GM19023 (cell line): ENCODE results near the gene COL9A3.

Source experiments
- ATAC-seq: cut with Tn5 transposase; IDR thresholded peaks from one replicate; pipeline ENCODE4 v1.9.1; 2021; ENCODE audit warnings: mild to moderate bottlenecking, moderate library complexity; ENCODE audit not compliant: unreplicated experiment

COL9A3 gene

DNA sequence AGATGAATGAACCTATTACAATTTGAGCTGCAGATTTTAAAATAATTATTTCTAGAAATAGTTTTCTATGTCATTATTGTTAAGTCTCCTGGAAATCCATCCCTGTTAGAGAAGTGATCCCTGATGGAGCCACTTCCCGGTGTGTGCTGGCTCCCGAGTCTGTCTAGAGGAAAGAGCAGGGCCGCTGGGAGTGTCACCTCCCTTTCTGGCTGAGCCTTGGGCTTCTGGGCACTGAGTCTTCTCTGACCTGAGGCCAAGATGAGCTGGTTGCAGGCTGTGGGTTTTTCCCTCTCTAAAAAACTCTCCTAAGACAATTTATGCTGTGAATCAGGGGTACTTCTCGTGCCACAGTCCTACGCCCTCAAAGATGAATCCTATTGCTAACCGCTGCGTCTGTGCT is 73.6 kb downstream of the COL9A3 start:
- ATAC-seq: no peak
